Activated CD4-positive, alpha-beta memory T cell treated with anti-CD3 and anti-CD28 coated beads for 36 hours (primary cell): Measurements from ENCODE around the gene DBR1. TPM values are rescaled to one million over a fixed set of nuclear protein-coding genes. Genes with fewer than 3 reads are reported as not detected.

ENCODE experiments used
- CTCF ChIA-PET: fragments of 350-600 bp; sonication (Branson Sonifier 250); formaldehyde crosslinking; loops from one replicate; lab custom pipeline; 2021; ENCODE audit warnings: antibody characterized with exemption, inconsistent platforms; lab: Charles Lee
- POLR2A ChIA-PET: fragments of 350-600 bp; sonication (Branson Sonifier 250); formaldehyde crosslinking; loops from one replicate; lab custom pipeline; 2021; ENCODE audit warnings: antibody characterized with exemption; lab: Charles Lee
- DNase-seq: peaks from one replicate; pipeline ENCODE4 v3.0.0-alpha.2; 2020
- H3K27ac Mint-ChIP-seq: one replicate; pipeline ENCODE4 v1.8.0; 2021; ENCODE audit warnings: mixed read lengths
- H3K27me3 Mint-ChIP-seq: one replicate; pipeline ENCODE4 v1.8.0; 2021; ENCODE audit warnings: mixed read lengths
- H3K36me3 Mint-ChIP-seq: one replicate; pipeline ENCODE4 v1.8.0; 2021; ENCODE audit warnings: mixed read lengths
- H3K4me1 Mint-ChIP-seq: one replicate; pipeline ENCODE4 v1.8.0; 2021; ENCODE audit warnings: low read depth, mixed read lengths
- H3K4me3 Mint-ChIP-seq: one replicate; pipeline ENCODE4 v1.8.0; 2021; ENCODE audit warnings: mild to moderate bottlenecking, mixed read lengths
- H3K9me3 Mint-ChIP-seq: one replicate; pipeline ENCODE4 v1.8.0; 2021; ENCODE audit warnings: mixed read lengths
- intact Hi-C: fragments of 100-400 bp; cut with micrococcal nuclease; formaldehyde crosslinking; loops from one replicate; pipeline ENCODE4 v1.15.1; 2023
- total RNA-seq, 2 experiments: library from RNA; stranded (reverse); gene quantifications; one replicate each; pipeline ENCODE4 v1.2.3, GENCODE V29; 2021

Gene DBR1
- total RNA-seq, 2 experiments from 2014 or later = 21.7 to 22.6 TPM

DNA sequence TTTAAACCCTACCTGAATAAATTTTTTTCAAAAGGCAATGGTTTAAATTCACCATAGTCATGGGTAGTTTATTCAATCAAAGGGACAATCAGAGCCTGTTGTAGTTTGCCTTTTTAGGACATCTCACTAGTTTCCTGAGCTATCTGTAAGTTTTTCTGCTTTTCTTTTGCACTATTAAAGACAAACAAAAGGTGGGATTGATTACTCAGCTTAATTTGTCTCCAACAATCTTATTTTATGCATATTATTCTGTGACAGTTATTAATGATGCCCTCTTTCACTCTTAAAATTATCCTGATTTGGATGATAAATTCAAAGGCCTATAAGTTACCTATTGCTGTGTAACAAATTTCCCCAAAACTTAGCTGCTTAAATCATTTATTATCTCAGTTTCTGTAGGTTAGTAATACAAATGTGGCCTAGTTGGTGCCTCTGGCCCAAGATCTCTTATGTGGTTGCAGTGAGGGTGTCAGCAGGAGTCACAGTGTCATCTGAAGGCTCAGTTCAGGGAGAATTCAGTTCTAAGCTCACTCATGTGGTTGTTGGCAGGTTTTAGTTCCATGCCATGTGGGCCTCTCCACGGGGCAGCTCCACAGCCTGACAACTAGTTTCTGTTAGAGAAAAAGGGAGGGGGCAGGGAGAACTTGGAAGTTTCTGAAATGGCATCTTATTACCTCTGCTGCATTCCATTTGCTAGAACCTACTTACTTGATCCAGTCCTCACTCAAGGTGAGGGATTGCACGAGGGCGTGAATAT is 28.4 kb upstream of the DBR1 start:
- ChIA-PET POLR2A (no interaction called here), CTCF (no interaction called here)
- no peak for DNase-seq
- H3K27me3 Mint-ChIP-seq = no peaks in the 10 kb centered on the region
- no peaks in the 10 kb centered on the region for H3K9me3 Mint-ChIP-seq
- H3K4me1 Mint-ChIP-seq = peaks cover 49% of the 10 kb centered on the region
- no peak overlapping the region for H3K27ac Mint-ChIP-seq
- no peak overlapping the region for H3K4me3 Mint-ChIP-seq
- intact Hi-C loops = no loop called here
- peaks cover 6% of the 10 kb centered on the region for H3K36me3 Mint-ChIP-seq

DNA sequence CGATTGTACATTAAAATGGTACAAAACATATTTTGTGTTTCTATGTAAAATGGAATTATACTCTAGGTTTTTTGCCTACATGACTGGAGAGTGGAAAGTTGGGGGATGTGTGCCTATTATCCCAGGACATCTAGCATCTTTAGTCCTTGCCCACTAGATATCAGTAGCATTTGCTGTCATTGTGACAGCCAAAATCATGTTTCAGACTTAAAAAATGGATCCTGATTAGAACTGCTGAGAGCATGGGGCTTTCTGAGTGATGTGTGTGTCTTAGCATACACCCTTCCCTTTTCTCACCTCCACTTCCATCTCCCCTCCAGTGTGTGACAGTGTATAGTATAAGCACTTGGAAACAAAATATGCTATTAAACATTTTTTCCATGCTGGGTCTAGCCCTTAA is 25.7 kb upstream of the DBR1 start:
- no peak for DNase-seq
- Mint-ChIP-seq H3K27ac (no peak overlapping the region), H3K4me1 (peaks cover 53% of the 10 kb centered on the region), H3K4me3 (no peak overlapping the region), H3K36me3 (peaks cover 11% of the 10 kb centered on the region), H3K27me3 (no peaks in the 10 kb centered on the region), H3K9me3 (no peaks in the 10 kb centered on the region)
- intact Hi-C loops = no loop called here
- POLR2A ChIA-PET = no interaction called here
- CTCF ChIA-PET = interaction anchor here (0.5 kb wide), 1 partner anchor 118 kb away, joined by 3 read pairs; no protein-coding TSS in a partner anchor

DNA sequence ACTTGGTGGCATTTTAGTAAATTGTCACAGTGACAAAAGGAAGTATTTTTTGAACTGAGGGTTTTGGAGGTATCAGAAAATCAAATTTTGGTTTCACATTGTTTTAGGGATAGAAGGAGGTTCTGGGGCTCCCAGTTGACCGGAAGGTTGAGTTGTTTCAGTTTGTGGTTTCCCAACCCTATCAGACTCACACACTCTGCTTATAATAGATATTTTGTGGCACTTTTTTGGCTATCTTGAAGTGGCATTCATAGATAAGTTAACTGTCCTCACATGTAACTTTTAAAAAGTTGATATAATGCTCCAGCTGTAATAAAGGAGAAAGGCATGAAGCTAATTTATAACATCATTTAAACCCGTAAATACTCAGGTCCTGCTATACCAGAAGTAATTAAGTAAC is 25.1 kb upstream of the DBR1 start:
- DNase-seq = no peak
- no peaks in the 10 kb centered on the region for H3K27me3 Mint-ChIP-seq
- ChIA-PET POLR2A (no interaction called here), CTCF (no interaction called here)
- peaks cover 51% of the 10 kb centered on the region for H3K4me1 Mint-ChIP-seq
- intact Hi-C loops = no loop called here
- peaks cover 11% of the 10 kb centered on the region for H3K36me3 Mint-ChIP-seq
- no peaks in the 10 kb centered on the region for H3K9me3 Mint-ChIP-seq
- H3K4me3 Mint-ChIP-seq = no peak overlapping the region
- no peak overlapping the region for H3K27ac Mint-ChIP-seq

DNA sequence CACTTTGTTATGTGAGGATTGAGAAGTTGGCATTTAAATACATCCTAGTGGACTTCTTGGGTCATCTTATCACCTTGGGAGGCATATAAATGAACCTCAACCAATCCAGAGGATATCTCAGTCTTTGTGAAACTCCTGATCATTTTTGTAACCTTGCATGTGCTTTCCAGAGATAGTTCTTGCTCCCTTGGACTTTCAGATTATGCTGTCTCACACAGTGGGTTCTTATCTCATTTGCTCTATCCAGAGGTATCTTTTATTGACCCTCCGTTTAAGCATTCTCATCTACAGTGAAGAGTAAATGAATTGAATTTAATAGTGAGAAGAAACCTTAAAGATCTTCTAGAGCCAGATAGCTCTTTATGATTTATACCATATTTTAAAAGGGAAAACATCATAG is 22.8 kb upstream of the DBR1 start:
- Mint-ChIP-seq H3K9me3 (no peaks in the 10 kb centered on the region), H3K4me1 (peaks cover 33% of the 10 kb centered on the region), H3K36me3 (peaks cover 11% of the 10 kb centered on the region), H3K4me3 (no peak overlapping the region), H3K27ac (no peak overlapping the region), H3K27me3 (no peaks in the 10 kb centered on the region)
- DNase-seq = no peak
- intact Hi-C loops = no loop called here
- CTCF ChIA-PET = no interaction called here
- POLR2A ChIA-PET = no interaction called here

DNA sequence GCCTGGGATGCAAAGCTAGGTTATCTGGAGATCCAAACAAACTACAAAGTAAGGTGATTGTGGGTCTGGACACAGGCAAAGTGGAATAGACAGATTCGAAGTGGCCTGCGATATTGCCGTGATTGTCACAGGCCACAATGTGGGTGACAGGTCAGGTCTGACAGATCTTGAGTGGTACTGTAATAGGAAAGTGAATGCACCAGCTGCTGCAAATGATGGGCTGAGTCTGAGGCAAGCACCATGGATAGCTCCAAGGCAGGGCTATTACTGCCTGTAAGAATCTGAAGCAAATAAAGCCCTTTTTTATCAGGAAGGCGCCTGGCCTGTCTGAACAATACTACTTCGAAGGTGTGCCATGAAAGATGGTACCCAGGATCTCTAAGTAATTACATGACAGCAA is 22.3 kb upstream of the DBR1 start:
- ChIA-PET CTCF (no interaction called here), POLR2A (no interaction called here)
- Mint-ChIP-seq H3K4me1 (peaks cover 31% of the 10 kb centered on the region), H3K4me3 (no peak overlapping the region), H3K9me3 (no peaks in the 10 kb centered on the region), H3K36me3 (peaks cover 11% of the 10 kb centered on the region), H3K27ac (no peak overlapping the region), H3K27me3 (no peaks in the 10 kb centered on the region)
- DNase-seq = peak; percentile 28
- intact Hi-C loops = no loop called here

DNA sequence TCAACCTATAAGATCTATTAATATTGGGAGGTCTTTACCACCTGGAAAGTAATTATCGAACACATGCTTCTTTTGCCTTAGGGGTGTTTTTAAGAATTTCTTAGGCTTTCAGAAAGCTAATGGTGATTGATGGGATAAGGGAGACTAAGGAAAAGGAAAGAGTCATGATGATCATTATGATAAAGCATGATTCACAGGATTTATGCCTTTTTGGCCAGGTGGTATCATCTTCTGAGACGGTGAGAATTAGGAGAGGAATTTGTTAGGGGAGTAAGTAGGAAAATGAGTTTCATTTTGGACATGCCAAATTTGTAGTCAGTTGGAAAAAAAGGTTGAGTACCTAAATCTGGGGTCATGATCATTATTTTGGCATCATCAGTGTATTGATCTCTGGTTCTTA is 21.3 kb upstream of the DBR1 start:
- Mint-ChIP-seq H3K36me3 (peaks cover 13% of the 10 kb centered on the region), H3K4me1 (peaks cover 32% of the 10 kb centered on the region), H3K27me3 (no peaks in the 10 kb centered on the region), H3K4me3 (no peak overlapping the region), H3K27ac (no peak overlapping the region), H3K9me3 (no peaks in the 10 kb centered on the region)
- POLR2A ChIA-PET = interaction anchor here (1.4 kb wide), 1 partner anchor 9 kb away, joined by 3 read pairs; the partner anchor contains the start of gene ARMC8
- CTCF ChIA-PET = no interaction called here
- DNase-seq = no peak
- intact Hi-C loops = no loop called here

DNA sequence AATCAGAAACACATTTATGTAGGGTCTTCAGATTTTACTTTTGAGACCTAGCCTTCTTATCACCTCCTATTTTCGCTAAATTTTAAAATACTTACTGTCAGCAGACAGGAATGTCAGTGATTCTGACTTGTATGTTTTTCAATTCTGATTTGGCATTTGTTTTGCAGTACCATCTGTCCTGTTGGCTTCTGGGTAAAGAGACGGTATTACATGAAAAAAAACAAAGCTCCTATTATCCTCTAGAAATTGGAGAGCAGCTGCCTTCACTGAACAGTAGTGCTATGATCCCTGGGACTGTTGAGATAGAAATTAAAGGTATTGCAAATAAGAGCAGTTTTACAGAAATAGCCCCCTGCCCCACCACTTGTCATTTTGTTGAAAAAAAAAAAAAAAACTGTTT is 20.8 kb upstream of the DBR1 start:
- Mint-ChIP-seq H3K9me3 (no peaks in the 10 kb centered on the region), H3K27me3 (no peaks in the 10 kb centered on the region), H3K4me3 (no peak overlapping the region), H3K4me1 (peaks cover 36% of the 10 kb centered on the region), H3K27ac (no peak overlapping the region), H3K36me3 (peaks cover 17% of the 10 kb centered on the region)
- no peak for DNase-seq
- intact Hi-C loops = no loop called here
- POLR2A ChIA-PET = interaction anchor here (1.4 kb wide), 1 partner anchor 8 kb away, joined by 3 read pairs; the partner anchor contains the start of gene ARMC8
- CTCF ChIA-PET = interaction anchor here (0.7 kb wide), 1 partner anchor 478 kb away, joined by 3 read pairs; no protein-coding TSS in a partner anchor

DNA sequence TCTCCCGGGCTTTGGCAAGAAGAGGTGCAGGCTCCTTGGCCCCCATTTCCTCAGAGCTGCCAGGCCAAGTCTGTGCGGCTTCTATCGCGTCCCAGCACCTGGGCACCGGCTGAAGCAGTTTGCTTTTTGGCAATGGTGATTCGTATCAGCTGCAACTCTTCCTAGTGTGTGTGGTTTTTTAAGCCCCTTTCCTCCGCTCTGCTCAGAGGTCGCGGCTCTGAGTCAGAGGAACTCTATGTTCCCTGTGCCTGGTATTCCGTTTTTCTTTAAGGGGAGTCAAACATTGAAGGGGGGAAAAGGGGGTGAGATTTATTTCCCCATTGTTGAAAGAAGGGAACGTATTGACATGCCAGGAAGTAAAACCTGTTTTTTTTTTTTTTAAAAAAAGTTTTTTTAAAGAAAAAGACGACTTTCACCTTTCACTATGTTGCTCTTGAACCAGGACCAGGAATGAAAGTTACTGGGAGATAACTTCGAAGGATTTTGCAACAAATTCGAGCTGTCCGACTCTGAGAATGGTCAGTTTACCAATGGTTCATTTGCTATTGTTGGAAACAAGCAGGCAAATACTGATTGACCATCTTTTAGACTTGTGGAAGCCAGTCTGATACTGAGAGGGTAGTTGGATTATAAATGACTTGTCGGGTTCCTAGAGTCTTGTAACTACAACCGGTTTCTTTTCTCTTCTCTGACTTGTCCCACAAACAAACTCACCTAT is 13.5 kb upstream of the DBR1 start:
- intact Hi-C loops = loop anchor here (5.0 to 10.0 kb wide), 3 partner anchors 227 to 1157 kb away; partner anchors contain the start of genes CEP70 and MRPS22
- ChIA-PET POLR2A (interaction anchor here (1.4 to 2.0 kb wide), 4 partner anchors 8 to 109 kb away, joined by 3 to 8 read pairs (median 6); partner anchors contain the start of gene DBR1), CTCF (interaction anchor here (1.4 to 2.3 kb wide), 3 partner anchors 37 to 727 kb away, joined by 3 to 7 read pairs (median 3); no protein-coding TSS in a partner anchor)
- Mint-ChIP-seq H3K27me3 (peaks cover 7% of the 10 kb centered on the region), H3K9me3 (no peaks in the 10 kb centered on the region), H3K4me3 (peak overlapping the region; percentile 91), H3K36me3 (peaks cover 10% of the 10 kb centered on the region), H3K4me1 (peaks cover 35% of the 10 kb centered on the region), H3K27ac (peak overlapping the region; percentile 73)
- no peak for DNase-seq

DNA sequence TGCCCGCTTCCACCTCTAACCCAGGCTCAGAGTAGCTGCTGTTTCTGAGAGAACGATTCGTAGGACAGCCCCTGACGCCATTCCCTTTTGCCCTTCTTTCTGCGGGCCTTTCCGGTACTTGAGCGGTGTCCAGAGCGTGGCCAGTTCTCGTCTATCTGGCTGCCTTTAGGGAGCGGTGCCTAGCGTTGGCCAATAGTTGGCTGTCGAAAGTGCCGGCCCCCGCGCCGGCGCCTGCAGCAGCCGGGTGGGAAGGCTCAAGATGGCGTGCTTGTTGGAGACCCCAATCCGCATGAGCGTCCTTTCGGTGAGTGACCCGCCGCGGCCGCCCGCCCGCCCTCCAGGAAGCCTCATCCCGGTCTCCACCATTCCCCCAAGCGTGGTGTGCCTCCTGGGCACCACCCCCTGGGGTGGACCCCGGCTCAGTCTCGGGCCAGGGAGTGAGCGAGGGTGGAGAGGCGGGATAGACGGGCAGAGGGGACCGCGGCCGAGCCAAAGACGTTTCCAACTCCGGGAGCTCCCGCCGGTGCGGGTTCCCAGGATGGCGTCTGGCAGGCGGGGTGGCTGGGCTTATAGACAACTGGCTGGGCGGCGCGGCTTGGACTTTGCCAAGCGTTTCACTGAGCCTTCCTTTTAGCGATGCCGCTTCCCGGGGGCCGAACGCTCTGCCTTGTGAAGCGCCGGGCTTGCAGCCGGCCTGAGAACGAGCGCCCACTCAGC is 12.7 kb upstream of the DBR1 start, which contains the start of gene ARMC8:
ARMC8 (plus strand) TSS at position 6 of the 717 bp plus-strand sequence; CDS start at position 260, 254 bp downstream.
- ChIA-PET CTCF (interaction anchor here (0.5 to 2.3 kb wide), 7 partner anchors 13 to 728 kb away, joined by 3 to 11 read pairs (median 3); partner anchors contain the start of gene DBR1), POLR2A (interaction anchor here (0.9 to 2.6 kb wide), 7 partner anchors 8 to 247 kb away, joined by 3 to 16 read pairs (median 5); partner anchors contain the start of genes DBR1 and ESYT3)
- intact Hi-C loops = loop anchor here (1.0 to 10.0 kb wide), 6 partner anchors 13 to 1157 kb away; partner anchors contain the start of genes CEP70, DBR1, MRPS22 and NME9
- peaks cover 35% of the 10 kb centered on the region for H3K4me1 Mint-ChIP-seq
- peaks cover 10% of the 10 kb centered on the region for H3K36me3 Mint-ChIP-seq
- peak within 1 kb of the TSS; percentile 93 for H3K27ac Mint-ChIP-seq
- peak; percentile 47 for DNase-seq
- peaks cover 7% of the 10 kb centered on the region for H3K27me3 Mint-ChIP-seq
- H3K4me3 Mint-ChIP-seq = peak within 1 kb of the TSS; percentile 91
- no peaks in the 10 kb centered on the region for H3K9me3 Mint-ChIP-seq

DNA sequence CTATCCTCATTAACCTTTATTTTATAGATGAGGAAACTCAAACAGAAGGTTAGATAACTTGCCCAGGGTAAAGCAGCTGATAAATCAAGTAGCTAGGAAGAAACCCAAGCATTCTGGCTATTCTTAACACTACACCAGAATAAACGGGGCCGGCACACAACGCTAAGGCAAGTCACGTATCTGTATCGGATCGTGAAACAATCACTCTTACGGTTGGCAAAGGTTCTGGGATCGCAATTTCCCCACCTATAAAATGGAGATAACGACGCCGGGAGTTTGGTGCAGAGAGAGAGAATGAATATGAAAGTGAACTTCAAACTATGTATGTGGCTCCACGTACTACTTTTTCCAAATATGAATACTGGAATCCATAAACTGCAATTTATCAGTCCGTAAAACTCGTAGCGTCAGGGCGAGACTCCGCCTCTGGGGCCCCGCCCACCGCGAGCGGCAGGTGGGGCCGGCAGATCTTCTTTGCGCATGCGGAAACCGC is 12.1 kb upstream of the DBR1 start:
- H3K36me3 Mint-ChIP-seq = peaks cover 10% of the 10 kb centered on the region
- ChIA-PET CTCF (interaction anchor here (0.7 to 2.3 kb wide), 7 partner anchors 12 to 729 kb away, joined by 3 to 11 read pairs (median 3); partner anchors contain the start of gene DBR1), POLR2A (interaction anchor here (0.9 to 2.6 kb wide), 6 partner anchors 9 to 248 kb away, joined by 3 to 16 read pairs (median 5); partner anchors contain the start of genes DBR1 and ESYT3)
- peaks cover 35% of the 10 kb centered on the region for H3K4me1 Mint-ChIP-seq
- intact Hi-C loops = loop anchor here (1.0 to 10.0 kb wide), 6 partner anchors 13 to 1158 kb away; partner anchors contain the start of genes CEP70, DBR1, MRPS22 and NME9
- H3K27ac Mint-ChIP-seq = peak overlapping the region; percentile 93
- no peaks in the 10 kb centered on the region for H3K9me3 Mint-ChIP-seq
- H3K27me3 Mint-ChIP-seq = peaks cover 7% of the 10 kb centered on the region
- peak overlapping the region; percentile 91 for H3K4me3 Mint-ChIP-seq
- DNase-seq = peak; percentile 94

DNA sequence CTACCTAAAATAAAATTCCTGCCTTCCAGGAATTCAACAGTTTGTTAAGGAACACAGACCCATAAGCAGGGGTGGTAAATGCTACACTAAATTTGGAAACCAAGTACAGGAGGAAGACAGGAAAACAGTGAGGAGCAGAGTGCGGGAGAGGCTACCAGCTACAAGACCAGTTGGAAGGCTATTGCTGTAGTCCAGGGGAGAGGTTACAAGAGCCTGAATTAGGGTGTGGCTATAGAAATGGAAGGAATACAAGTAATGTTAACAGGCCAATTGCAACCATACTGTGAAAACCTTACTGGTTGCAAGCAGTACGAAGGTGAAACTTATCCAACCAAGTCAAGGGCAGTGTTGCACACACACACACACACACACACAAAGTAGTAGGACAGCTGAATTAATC is 11.5 kb upstream of the DBR1 start:
- Mint-ChIP-seq H3K9me3 (no peaks in the 10 kb centered on the region), H3K4me1 (peaks cover 29% of the 10 kb centered on the region), H3K27me3 (peaks cover 7% of the 10 kb centered on the region), H3K4me3 (peak overlapping the region; percentile 91), H3K27ac (peak overlapping the region; percentile 93), H3K36me3 (peaks cover 7% of the 10 kb centered on the region)
- ChIA-PET CTCF (interaction anchor here (0.9 to 2.3 kb wide), 4 partner anchors 11 to 729 kb away, joined by 3 to 11 read pairs (median 8); partner anchors contain the start of gene DBR1), POLR2A (interaction anchor here (0.9 to 2.6 kb wide), 3 partner anchors 12 to 248 kb away, joined by 3 to 16 read pairs (median 8); partner anchors contain the start of genes DBR1 and ESYT3)
- no peak for DNase-seq
- intact Hi-C loops = loop anchor here (2.0 to 10.0 kb wide), 5 partner anchors 37 to 1159 kb away; partner anchors contain the start of genes CEP70, MRPS22 and NME9
